HG03469 (cell line): ENCODE results near the gene FN3K.

Source experiments
- ATAC-seq: cut with Tn5 transposase; IDR thresholded peaks from one replicate; pipeline ENCODE4 v1.9.1; 2021; ENCODE audit warnings: mild to moderate bottlenecking, moderate library complexity, moderate number of reproducible peaks; ENCODE audit not compliant: unreplicated experiment

The FN3K gene

GRCh38 chr17:82793974-82794630 is 58.7 kb downstream of the FN3K start:
- no peak for ATAC-seq

DNA sequence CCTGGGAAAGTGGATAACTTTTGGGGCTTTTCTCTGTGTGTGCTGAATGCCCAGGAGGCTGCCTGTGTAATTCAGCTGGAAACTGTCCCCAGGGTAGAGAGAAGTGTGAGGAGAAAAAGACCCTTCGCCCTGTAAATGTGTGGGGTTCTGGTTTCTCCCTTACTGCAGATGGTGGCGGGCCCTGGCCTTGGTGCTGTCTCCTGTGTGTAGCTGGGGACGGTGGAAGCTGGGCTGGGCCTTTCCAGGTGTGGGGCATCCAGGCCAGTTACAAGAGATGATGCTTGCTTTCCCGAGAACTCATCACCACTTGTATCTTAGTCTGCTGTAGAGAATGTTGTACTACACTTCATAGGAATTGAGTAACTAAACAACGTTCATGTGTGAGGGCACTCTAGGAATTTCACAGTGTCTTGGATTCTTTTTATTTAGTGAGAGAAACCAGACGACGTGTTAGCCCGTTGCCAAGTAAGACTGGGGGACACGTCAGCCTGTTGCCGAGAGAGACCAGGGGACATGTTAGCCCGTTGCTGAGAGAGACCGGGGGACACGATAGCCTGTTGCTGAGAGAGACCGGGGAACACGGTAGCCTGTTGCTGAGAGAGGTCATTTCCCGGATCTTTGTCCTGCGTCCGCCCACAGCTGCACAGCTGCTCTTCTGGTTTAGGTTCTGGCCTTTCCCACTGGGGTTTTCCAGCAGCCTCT is 59.5 kb downstream of the FN3K start:
- no peak for ATAC-seq

GRCh38 chr17:82795615-82796014 is 60.2 kb downstream of the FN3K start:
- ATAC-seq: no peak

DNA sequence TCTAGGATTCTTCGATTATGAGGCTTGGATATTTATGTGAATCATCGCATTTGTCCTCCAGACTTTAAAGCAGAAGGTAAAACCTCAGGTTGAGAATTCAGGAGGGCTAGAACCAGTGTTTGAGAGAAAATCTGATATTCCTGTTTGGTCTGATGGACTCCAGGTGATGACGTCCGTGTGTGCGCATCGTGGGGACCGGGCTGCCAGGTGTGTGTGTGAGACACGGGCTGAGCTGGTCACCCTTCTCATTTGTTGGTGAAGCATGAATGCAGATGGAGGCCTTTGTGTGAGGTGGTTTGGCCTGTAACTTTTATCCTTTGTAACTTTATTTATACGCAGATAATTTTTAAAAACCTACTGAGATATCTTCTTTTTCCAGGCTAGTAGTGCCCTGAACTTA is 61.6 kb downstream of the FN3K start:
- ATAC-seq: no peak

DNA sequence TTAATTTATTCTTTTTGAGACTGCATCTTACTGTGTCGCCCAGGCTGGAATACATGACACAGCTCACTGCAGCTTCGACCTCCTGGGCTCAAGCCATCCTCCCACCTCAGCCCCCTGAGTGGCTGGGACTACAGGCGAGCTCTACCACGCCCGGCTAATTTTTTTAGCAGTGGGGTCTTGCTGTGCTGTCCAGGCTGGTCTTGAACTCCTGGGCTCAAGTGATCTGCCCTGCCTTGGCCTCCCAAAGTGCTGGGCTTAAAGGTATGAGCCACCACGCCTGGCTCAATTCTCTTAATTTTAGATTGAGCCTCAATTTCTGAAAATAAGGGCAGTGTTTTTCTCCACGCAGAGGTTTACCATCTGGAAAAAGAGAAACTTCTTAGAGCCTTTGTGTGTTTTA is 63.3 kb downstream of the FN3K start:
- no peak for ATAC-seq

GRCh38 chr17:82799591-82799990 is 64.2 kb downstream of the FN3K start:
- no peak for ATAC-seq
